T-helper 9 cell (primary cell): ENCODE results near the gene BTBD9.

Experiments
- DNase-seq: peaks from one replicate; pipeline ENCODE4 v3.0.0-alpha.2; 2020

BTBD9 gene

GRCh38 chr6:38170666-38171355 lies 468.9 kb downstream of the BTBD9 start:
- no peak for DNase-seq

GRCh38 chr6:38169977-38170526 lies 469.7 kb downstream of the BTBD9 start:
- DNase-seq: no peak

- no peak for DNase-seq
Measured at GRCh38 chr6:38169221-38169976, 470.3 kb downstream of the BTBD9 start.

GRCh38 chr6:38168699-38169098 lies 471.0 kb downstream of the BTBD9 start:
- no peak for DNase-seq

- no peak for DNase-seq
Measured at GRCh38 chr6:38168126-38168525, 471.6 kb downstream of the BTBD9 start.

GRCh38 chr6:38167598-38167997 lies 472.1 kb downstream of the BTBD9 start:
- no peak for DNase-seq

- no peak for DNase-seq
Measured at GRCh38 chr6:38166411-38167240, 473.1 kb downstream of the BTBD9 start.

- no peak for DNase-seq
Measured at GRCh38 chr6:38164671-38165108, 475.0 kb downstream of the BTBD9 start.

GRCh38 chr6:38164131-38164481 lies 475.6 kb downstream of the BTBD9 start:
- DNase-seq: no peak

- no peak for DNase-seq
Measured at GRCh38 chr6:38163186-38164130, 476.3 kb downstream of the BTBD9 start.

- DNase-seq: no peak
Measured at GRCh38 chr6:38162493-38163185, 477.1 kb downstream of the BTBD9 start.

GRCh38 chr6:38161754-38162492 lies 477.8 kb downstream of the BTBD9 start:
- no peak for DNase-seq

GRCh38 chr6:38161331-38161730 lies 478.4 kb downstream of the BTBD9 start:
- DNase-seq: no peak

- no peak for DNase-seq
Measured at GRCh38 chr6:38160831-38161230, 478.9 kb downstream of the BTBD9 start.

- no peak for DNase-seq
Measured at GRCh38 chr6:38159596-38159995, 480.1 kb downstream of the BTBD9 start.

- no peak for DNase-seq
Measured at GRCh38 chr6:38158762-38159350, 480.9 kb downstream of the BTBD9 start.

- no peak for DNase-seq
Measured at GRCh38 chr6:38157905-38158304, 481.8 kb downstream of the BTBD9 start.

- no peak for DNase-seq
Measured at GRCh38 chr6:38156818-38157565, 482.7 kb downstream of the BTBD9 start.

- no peak for DNase-seq
Measured at GRCh38 chr6:38155621-38156204, 484.0 kb downstream of the BTBD9 start.
